ENCODE data around the gene NDRG3.

- TF ChIP-seq GATA3 (IDR thresholded peaks at IDR 0.05; ENCODE audit: low read depth, low read length) (no peak), GATA2 (IDR thresholded peaks at IDR 0.05; ENCODE audit: low read depth, low read length) (no peak)
Measured at GRCh38 chr20:36605399-36606157, 140.3 kb downstream of the NDRG3 start, which contains the start of gene RAB5IF.

Measured in SH-SY5Y (cell line).